Measurements from ENCODE around the gene OR1J2.

The OR1J2 gene

DNA sequence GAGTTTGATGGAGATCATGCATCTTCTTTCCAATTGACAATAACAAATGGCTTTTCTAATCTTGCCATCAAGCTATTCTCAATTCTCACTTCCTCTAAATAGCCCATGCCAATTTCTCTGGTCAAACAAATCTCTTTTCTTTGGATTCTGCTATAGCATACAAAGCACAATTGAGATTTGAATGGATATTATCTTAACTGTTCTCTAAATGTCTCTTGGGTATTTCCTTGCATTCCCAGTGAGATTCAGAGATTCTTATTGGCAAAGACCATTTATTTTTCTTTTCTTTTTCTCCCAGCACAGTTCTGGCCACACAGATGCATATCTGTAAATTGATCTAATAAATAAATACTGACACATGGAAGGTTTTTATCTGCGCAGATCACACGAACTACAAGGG lies 42.2 kb downstream of the OR1J2 start, which contains the start of gene OR1N2:
TSS of gene OR1N2 (plus strand) at position 301 of the 400 bp plus-strand sequence. CDS start 100 bp downstream, outside the sequence.
- DNase-seq, result no peak
